GM20431 (cell line): ENCODE measurements around the gene NCBP3.

ENCODE experiments used
- in situ Hi-C: fragments of 300-500 bp; cut with MseI, MboI; formaldehyde crosslinking; loops from one replicate; pipeline ENCODE4 v1.15.0; 2020; ENCODE audit warnings: low sequenced_read_pairs; ENCODE audit not compliant: unreplicated experiment

Gene NCBP3

DNA sequence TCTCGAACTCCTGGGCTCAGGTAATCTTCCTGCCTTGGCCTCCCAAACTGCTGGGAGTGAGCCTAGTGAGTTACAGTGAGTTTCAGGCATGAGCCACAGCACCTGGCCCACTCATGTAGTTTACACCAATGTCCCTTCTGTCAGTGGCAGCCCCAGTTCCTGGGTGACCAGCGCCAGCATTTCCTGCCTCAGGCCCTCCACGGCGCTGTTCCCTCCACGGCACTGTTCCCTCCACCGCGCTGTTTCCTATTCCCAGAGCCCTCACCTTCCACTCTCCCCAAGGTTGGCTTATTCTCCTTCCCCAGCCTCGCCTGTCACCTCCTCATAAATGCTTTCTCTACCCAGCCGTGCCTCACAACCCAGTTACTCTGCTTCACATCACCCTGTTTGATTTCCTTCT is 77.7 kb downstream of the NCBP3 start:
- in situ Hi-C loops = no loop called here

DNA sequence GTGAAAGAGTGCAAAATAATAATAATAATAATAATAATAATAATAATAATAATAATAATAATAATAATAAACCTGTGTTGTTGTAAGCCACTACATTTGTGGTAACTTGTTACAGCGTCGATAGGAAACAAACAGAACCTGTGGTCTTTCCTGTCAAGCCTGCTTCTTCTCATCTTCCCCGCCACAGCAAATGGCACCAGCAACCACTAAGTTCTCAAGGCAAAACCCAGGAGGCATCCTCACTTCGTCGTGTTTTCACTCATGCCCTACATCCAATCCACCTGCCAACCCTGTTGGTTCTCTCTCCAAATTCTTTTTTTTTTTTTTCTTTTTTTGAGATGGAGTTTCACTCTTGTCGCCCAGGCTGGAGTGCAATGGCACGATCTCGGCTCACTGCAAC is 79.3 kb downstream of the NCBP3 start:
- in situ Hi-C loops = no loop called here

DNA sequence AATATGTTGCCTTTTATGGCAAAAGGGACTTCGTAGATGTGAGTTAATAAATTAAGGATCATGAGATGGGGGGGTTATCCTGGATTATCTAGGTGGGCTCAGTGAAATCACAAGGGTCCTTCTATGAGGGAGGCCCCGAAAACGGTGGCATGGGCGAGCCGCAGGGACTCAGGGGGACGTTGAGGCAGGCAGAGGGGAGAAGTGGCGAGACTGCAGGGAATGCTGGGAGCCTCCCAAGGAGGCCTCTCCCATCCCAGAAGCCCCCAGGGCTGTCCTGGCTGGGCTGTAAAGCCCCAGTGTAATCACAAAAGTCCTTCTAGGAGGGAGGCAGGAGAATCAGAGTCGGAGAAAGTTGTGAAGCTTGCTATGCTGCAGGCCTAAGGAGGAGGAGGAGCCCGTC is 80.1 kb downstream of the NCBP3 start:
- in situ Hi-C loops = no loop called here

DNA sequence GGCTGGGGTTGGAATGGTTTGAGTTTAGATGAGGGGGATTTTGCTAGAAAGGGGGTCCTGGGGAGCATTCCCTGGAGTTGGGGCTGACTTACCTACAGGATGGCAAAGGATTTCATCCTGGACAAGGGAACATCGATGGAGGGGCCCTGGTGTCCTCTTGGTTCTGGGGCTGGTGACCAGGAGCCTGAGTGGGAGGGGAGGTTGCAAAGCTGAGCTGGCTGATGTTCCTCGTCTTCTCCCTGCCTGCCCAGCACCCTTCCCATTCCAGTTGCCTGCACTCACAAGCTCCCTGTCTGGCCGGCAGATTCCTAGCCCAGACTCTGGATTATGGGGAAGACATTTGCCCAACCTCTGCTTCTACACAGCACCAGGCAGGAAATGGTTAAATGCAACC is 82.3 kb downstream of the NCBP3 start:
- in situ Hi-C loops = no loop called here

DNA sequence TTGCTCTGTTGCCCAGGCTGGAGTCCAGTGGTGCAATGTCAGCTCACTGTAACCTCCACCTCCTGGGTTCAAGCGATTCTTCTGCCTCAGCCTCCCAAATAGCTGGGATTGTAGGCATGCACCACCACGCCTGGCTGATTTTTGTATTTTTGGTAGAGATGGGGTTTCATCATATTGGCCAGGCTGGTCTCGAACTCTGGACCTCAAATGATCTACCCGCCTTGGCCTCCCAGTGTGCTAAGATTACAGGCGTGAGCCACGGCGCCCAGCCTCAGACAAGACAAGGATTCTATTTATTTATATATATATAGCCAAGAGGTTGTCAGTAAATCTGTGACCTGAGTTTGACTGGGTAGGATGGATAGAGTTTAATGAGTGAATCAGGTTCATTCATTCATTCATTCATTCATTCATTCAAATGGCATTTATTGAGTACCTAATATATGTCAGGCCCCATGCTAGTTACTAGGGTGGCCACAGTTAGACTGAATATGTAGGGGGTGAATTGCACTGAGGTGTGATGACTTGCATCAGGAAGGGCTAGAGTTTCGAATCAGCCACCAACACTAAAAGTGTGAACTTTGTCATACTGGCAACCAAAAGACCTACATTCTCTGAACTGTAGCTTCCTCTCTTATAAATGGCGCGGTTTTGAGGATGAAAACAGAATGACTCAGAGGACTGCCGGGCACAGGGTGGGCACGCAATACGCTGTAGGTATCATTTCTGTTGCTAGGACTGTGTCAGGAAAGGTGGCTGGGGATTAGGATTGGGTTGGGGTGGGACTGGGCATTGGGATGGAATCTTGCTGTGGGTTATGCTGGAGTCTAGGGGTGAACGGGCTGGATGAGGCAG is 82.9 kb downstream of the NCBP3 start:
- in situ Hi-C loops = no loop called here

DNA sequence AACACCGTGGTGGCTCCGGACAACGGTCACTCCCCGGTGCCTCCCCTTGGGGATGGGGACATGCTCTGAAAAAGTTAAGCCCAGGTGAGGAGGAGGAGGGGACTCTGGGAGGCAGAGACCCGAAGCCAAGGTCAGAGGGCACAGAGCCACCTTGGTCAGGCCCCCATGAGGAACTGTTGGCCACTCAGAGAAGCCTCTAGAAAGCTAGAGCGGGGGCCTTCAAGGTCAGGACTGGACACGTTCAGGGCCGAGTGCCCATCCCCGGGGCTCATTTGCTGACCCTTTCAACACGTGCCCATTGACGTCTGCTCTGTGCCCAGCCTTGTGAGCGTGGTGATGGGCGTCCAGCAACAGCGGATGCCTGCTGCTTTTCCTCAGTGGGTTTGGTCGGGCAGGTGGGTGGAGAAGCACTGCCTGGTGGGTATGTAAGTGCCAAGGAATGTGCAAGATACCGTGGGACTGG is 84.1 kb downstream of the NCBP3 start:
- in situ Hi-C loops = no loop called here

DNA sequence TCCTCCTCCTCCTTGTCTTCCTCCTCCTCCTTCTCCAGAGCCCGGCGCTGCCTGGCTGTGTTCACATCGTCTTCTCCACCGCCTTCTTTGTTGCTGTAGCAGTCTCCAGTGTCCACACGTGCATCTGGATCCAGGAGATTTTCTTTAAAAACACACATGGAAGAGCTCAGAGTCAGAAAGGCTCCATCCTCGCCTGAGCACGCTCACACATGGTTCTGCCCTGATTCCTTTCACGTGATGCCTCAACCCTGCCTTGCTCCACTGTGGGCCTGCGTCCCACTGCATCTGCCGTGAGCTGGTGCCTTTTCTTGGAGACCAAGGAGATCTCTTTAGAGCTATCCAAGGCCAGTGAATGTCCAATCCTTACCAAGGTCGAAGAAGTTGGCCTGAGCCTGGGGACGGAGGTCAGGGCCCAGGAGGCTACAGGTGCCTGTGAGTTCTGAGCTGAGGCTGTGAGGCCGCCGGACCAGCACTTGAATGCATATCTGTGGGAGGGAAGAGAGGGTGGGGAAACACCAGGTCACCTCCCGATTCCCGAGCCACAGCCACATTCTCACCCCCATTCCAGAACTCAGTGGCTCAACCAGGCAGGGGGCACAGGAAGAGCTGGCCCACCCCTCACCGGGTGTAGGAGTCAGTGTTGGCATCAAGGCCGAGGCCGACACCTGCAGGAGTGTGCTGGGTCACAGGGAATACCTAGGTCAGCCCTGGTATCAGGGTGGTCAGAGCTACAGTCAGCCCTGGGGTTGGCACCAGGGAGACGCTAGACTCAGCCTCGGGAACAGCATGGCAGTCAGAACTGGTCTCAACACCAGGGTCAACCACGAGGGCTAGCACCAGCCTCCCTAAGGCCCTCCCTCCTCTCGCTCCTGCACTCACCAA is 84.8 kb downstream of the NCBP3 start:
- in situ Hi-C loops = no loop called here

DNA sequence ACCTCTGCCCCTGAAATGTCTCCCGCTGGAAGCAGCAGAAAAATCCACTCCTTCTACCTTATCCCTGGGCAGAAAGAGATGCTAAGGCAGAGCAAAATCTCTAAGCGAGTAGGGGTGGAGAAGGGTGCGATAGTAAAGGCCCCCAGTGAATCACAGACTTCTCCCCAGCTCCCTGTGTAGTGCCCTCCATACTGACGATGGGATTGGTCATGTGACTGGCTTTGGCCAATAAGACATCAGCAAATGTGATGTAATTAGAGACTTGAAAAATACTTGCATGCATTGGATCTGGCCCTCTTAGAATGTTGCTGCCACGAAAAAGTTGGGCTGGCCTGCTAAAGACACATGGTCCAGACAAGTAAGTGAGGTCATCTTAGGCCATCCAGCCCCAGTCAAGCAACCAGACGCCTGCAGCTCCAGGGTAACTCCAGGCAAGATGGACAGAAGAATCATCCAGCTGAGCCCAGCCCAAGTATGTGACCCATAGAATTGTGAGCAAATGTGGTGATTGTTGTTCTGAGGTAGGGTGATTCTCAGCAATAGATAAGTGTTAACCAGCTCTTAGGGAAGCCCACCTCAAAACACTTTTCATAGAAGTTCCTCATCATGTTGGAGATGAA is 86.3 kb downstream of the NCBP3 start:
- in situ Hi-C loops = no loop called here

DNA sequence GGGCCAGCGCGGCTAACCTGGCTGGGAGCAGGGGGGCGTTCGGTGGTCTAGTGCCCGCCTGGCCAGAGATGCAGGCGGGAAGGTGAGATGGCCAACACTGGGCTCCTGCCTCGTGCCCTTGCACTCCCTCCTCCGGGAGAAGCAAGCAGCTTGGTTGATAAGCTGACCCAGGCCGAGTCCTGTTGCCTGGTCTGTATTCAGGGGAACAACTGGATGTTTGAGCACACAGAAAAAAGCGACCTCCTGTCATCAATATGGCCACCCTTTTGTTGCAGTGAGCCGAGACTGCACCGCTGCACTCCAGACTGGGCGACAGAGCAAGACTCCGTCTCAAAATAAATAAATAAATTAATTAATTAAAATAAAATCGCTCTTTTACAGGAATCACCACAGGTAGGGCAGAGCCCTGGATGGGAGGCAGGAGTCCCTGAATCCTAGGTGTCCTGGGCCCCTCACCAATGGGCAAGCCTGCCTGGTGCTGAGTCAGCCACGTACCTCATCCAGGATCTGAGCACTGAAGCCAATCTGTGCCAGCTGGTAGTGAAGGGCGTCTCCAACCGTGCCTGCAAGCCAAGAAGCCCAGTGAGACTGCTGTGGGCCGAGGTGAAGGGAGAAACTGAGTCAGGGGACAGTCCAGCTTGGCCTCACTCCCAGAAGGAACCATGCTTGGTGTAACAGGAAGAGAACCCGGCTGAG is 90.6 kb downstream of the NCBP3 start:
- in situ Hi-C loops = no loop called here

DNA sequence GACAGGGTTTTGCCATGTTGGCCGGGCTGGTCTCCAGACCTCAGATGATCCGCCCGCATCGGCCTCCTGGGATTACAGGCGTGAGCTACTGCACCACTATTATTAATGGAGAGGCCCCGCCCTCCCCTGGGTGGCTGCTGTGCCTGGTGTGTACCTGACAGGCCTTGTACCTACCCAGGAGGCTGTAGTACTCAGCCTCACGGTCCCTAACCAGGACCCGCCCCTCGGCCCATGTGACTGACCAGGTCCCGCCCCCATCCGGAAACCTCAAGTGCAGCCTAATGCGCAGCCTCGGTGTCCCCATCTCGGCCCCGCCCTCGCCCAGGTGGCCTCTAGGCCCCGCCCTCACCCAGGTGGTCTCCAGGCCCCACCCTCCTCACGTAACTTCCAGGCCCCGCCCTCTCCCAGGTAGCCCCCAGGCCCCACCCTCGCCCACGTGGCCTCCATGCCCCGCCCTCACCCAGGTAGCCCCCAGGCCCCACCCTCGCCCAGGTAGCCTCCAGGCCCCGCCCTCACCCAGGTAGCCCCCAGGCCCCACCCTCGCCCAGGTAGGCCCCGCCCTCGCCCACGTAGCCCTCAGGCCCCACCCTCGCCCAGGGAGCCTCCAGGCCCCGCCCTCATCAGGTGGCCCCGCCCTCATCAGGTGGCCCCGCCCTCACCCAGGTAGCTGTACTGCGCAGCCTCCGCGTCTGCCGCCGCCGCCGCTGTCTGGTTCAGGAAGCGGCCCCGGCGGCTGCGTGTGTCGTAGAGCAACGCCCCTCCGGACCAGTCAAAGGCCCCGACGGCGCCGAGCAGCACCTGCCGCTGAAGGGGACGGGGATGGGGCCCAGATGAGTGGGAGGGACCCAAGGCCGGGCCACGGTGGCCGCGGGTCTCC is 91.3 kb downstream of the NCBP3 start:
- in situ Hi-C loops = no loop called here

DNA sequence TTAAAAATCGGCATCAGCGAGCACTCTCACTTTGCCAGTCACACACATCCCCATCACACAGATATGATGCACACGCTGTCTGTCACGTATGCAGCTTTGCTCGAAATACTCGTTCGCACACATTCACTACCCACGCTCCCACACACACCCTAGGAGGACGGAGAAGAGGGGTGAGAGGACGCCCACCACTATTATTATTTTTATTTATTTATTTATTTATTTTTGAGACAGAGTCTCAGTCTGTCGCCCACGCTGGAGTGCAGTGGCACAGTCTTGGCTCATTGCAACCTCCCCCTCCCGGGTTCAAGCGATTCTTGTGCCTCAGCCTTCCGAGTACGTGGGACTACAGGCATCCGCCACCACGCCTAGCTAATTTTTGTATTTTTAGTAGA is 92.0 kb downstream of the NCBP3 start:
- in situ Hi-C loops = no loop called here

DNA sequence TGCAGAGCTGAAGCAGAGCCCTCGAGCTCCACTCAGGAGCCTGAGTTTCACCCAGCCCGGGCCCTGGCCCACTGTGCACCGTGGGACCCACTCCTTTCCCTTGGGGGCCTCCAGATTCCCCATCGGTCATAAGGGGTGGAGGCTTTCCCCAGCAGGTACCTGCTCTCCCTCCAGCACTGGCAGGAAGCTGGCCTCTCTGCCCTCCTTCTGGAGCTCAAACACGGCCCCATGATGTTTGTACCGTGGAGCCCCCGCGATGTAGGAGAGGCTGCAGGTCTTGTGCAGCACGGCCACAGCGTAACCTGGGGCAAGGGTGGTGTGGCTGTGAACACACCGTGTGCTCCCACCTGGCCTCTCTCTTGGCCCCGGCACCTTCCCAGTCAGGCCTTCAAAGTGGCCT is 92.4 kb downstream of the NCBP3 start:
- in situ Hi-C loops = no loop called here
